Measurements from ENCODE around the gene METTL6. TPM values are rescaled to one million over a fixed set of nuclear protein-coding genes. Genes with fewer than 3 reads are reported as not detected.

Gene METTL6
- total and polyA plus RNA-seq, 7 experiments from 2014 or later = 7.9 to 23.0 (median 18.3) TPM

DNA sequence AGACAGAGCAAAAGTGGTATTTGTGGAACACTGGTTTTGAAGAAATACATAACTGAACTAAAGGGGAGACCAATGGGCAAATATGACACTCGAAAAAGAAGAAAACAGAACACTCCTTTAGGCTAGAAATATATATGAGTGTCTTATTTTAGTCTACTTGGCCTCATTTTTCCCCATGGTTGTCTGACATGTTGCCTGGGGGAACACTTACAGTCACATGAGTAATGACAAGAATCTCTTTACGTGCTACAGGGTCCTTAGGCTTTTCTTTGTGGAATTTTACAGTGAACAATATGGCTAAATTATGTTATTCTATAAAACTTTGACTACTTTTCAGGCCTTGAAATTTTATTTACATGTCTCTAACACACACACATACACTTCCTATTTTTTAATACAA is 17.6 kb downstream of the METTL6 start:
- Histone ChIP-seq H3K4me3 (ENCODE audit: low read length) (no peak overlapping the region), H3K4me1 (ENCODE audit: control insufficient read depth in 2 of 2, insufficient read depth in 2 of 2, low read length in 2 of 2) (no peaks in the 10 kb centered on the region), H3K9me3 (ENCODE audit: control insufficient read depth in 2 of 3, low read length in 3 of 3) (no peaks in the 10 kb centered on the region), H3K27ac (ENCODE audit: low read depth, low read length) (no peak overlapping the region), H3K27me3 (ENCODE audit: control insufficient read depth in 2 of 2, insufficient read depth in 2 of 2, low read length in 2 of 2) (no peaks in the 10 kb centered on the region), H3K36me3 (ENCODE audit: control insufficient read depth in 2 of 3, insufficient read depth in 3 of 3, low read length in 3 of 3) (peaks cover 3 to 36% (median 4%) of the 10 kb centered on the region in 3 experiments)
- H3K4me1 Mint-ChIP-seq = peaks cover 0 to 4% (median 0%) of the 10 kb centered on the region in 7 donors
- no peaks in the 10 kb centered on the region for H3K27me3 Mint-ChIP-seq
- H3K9me3 Mint-ChIP-seq = no peaks in the 10 kb centered on the region
- H3K27ac Mint-ChIP-seq = peak overlapping the region in 1 of 9 donors; percentile 29
- intact Hi-C loops (cut with micrococcal nuclease) = loop anchor here (5.0 kb wide), 2 partner anchors 148 to 302 kb away; no protein-coding TSS in a partner anchor
- no peak for DNase-seq
- ChIA-PET CTCF (no interaction called here), POLR2A (no interaction called here)
- ATAC-seq = no peak
- H3K4me3 Mint-ChIP-seq = no peak overlapping the region
- H3K36me3 Mint-ChIP-seq = peaks cover 0 to 32% (median 11%) of the 10 kb centered on the region in 5 donors

DNA sequence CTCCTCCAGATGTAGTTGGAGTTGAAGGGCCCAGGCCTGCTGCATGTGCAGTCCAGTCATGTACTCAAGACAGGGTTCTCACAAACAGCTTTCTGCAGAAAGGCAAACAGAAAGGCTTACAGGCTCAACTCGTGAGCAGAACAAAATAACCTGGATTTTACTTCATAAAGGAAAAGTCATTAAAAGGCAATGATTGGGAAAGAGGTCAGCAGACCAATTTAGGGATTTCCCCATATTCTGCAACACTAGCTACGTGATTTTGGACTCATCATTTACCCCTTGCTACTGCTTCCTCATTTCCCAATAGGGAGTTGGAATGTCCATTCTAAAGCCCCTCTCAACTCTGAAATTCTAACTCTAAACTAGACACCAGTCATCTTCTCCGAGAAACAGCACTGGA is 18.1 kb downstream of the METTL6 start:
- Mint-ChIP-seq H3K27me3 (no peaks in the 10 kb centered on the region), H3K27ac (no peak overlapping the region), H3K4me3 (no peak overlapping the region), H3K4me1 (peaks cover 0 to 4% (median 0%) of the 10 kb centered on the region in 7 donors), H3K36me3 (peaks cover 0 to 27% (median 10%) of the 10 kb centered on the region in 5 donors), H3K9me3 (no peaks in the 10 kb centered on the region)
- CTCF ChIA-PET = no interaction called here
- POLR2A ChIA-PET = no interaction called here
- H3K4me1 ChIP-seq (ENCODE audit: control insufficient read depth in 2 of 2, insufficient read depth in 2 of 2, low read length in 2 of 2) = no peaks in the 10 kb centered on the region
- no peak overlapping the region for H3K4me3 ChIP-seq (ENCODE audit: low read length)
- peak; percentile 66 for ATAC-seq
- no peak for DNase-seq
- no peak overlapping the region for H3K27ac ChIP-seq (ENCODE audit: low read depth, low read length)
- H3K9me3 ChIP-seq (ENCODE audit: control insufficient read depth in 2 of 3, low read length in 3 of 3) = no peaks in the 10 kb centered on the region
- no peaks in the 10 kb centered on the region for H3K27me3 ChIP-seq (ENCODE audit: control insufficient read depth in 2 of 2, insufficient read depth in 2 of 2, low read length in 2 of 2)
- intact Hi-C loops (cut with micrococcal nuclease) = loop anchor here (5.0 kb wide), 2 partner anchors 148 to 302 kb away; no protein-coding TSS in a partner anchor
- H3K36me3 ChIP-seq (ENCODE audit: control insufficient read depth in 2 of 3, insufficient read depth in 3 of 3, low read length in 3 of 3) = peaks cover 3 to 32% (median 3%) of the 10 kb centered on the region in 3 experiments

DNA sequence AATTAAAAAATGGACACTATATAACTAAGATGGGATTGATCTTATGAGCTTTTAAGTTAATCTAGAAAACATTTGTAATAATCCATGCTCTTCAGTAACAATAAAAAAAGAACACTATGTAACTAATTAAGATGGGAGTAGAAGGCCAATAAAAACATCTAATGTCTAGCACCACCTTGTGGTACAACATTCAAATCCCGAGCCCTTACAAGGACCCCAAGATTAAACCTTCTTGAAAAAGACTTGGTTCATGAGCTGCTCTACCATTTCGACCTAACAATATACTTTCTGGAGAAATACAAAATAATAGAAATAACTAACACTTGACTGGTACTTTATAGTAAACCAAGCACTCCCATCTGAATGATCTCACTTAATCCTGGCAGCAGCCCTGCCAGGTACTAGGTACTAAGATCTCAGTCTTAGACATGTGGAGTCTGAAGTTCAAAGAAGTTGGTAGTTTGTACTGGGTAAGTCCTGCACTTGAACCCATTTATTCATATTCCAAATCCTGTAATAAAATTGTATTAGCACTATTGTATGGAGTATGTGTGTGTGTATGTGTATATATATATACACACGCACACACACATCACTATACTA is 21.8 kb downstream of the METTL6 start:
- no peak overlapping the region for H3K4me3 Mint-ChIP-seq
- no peaks in the 10 kb centered on the region for H3K27me3 Mint-ChIP-seq
- no peak overlapping the region for H3K27ac Mint-ChIP-seq
- intact Hi-C loops (cut with micrococcal nuclease) = loop anchor here (1.0 to 5.0 kb wide), 11 partner anchors 27 to 480 kb away; partner anchors contain the start of gene CAPN7 (in 1 of the 2)
- Histone ChIP-seq H3K4me1 (ENCODE audit: control insufficient read depth in 2 of 2, insufficient read depth in 2 of 2, low read length in 2 of 2) (peaks cover 0 to under 1% of the 10 kb centered on the region in 2 donors), H3K36me3 (ENCODE audit: control insufficient read depth in 2 of 3, insufficient read depth in 3 of 3, low read length in 3 of 3) (peaks cover 0 to 4% (median 0%) of the 10 kb centered on the region in 3 experiments), H3K27ac (ENCODE audit: low read depth, low read length) (no peak overlapping the region), H3K4me3 (ENCODE audit: low read length) (no peak overlapping the region), H3K27me3 (ENCODE audit: control insufficient read depth in 2 of 2, insufficient read depth in 2 of 2, low read length in 2 of 2) (no peaks in the 10 kb centered on the region), H3K9me3 (ENCODE audit: control insufficient read depth in 2 of 3, low read length in 3 of 3) (no peaks in the 10 kb centered on the region)
- peaks cover 0 to 7% (median 1%) of the 10 kb centered on the region in 7 donors for H3K4me1 Mint-ChIP-seq
- no peaks in the 10 kb centered on the region for H3K9me3 Mint-ChIP-seq
- ATAC-seq = peak; percentile 75
- peak in 7 of 9 donors; percentile 28 to 63 (median 49) for DNase-seq
- ChIA-PET POLR2A (interaction anchor here (1.1 to 1.6 kb wide), 2 partner anchors 95 to 200 kb away, joined by 3 to 7 read pairs; partner anchors contain the start of gene CAPN7), CTCF (interaction anchor here (0.9 to 4.1 kb wide), 13 partner anchors 18 to 408 kb away, joined by 3 to 67 read pairs (median 5); partner anchors contain the start of gene CAPN7)
- peaks cover 0 to 5% (median 0%) of the 10 kb centered on the region in 5 donors for H3K36me3 Mint-ChIP-seq

DNA sequence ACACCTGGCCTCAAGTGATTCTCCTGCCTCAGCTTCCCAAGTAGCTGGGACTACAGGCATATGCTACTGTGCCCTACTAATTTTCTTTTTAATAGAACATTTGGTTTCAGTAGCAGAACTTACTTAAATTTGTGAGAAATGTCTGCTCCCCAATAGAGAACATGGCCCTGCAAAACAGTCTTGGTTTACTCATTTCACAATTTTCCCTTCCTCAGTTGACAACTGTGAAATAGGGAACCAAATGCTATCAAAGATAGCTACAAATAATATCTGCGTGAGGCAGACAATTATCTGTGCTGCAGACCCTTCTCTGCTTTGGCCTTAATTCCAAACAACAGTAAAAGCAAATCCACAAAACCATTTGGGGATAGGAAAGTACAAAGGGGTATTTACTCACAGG is 22.6 kb downstream of the METTL6 start:
- peaks cover 8 to 14% (median 9%) of the 10 kb centered on the region in 7 donors for H3K4me1 Mint-ChIP-seq
- POLR2A ChIA-PET = interaction anchor here (1.1 to 1.6 kb wide), 2 partner anchors 94 to 199 kb away, joined by 3 to 7 read pairs; partner anchors contain the start of gene CAPN7
- ATAC-seq = no peak

DNA sequence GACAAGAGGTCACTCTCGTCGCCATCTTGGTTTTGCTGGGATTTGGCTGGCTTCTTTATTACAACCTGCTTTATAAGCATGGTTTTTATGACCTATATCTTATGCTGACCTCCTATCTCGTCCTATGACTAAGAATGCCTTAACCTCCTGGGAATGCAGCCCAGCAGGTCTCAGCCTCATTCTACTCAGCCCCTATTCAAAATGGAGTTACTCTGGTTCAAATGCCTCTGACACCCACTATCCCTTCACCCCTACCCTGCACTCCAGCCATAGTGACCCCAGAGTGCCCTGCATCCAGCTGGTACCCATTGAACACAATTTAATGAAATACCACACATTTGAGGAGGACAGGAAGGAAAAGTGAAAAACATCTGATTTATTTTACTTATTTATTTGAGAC is 23.4 kb downstream of the METTL6 start:
- CTCF ChIA-PET = interaction anchor here (0.8 to 4.1 kb wide), 3 partner anchors 136 to 295 kb away, joined by 3 to 67 read pairs (median 10); partner anchors contain the start of gene CAPN7
- no peaks in the 10 kb centered on the region for H3K36me3 Mint-ChIP-seq
- no peaks in the 10 kb centered on the region for H3K9me3 ChIP-seq (ENCODE audit: control insufficient read depth in 2 of 3, low read length in 3 of 3)
- no peak overlapping the region for H3K4me3 Mint-ChIP-seq
- H3K27ac Mint-ChIP-seq = no peak overlapping the region
- no peaks in the 10 kb centered on the region for H3K9me3 Mint-ChIP-seq
- DNase-seq (no peak), ATAC-seq (no peak)
- H3K36me3 ChIP-seq (ENCODE audit: control insufficient read depth in 2 of 3, insufficient read depth in 3 of 3, low read length in 3 of 3) = no peaks in the 10 kb centered on the region
- no peaks in the 10 kb centered on the region for H3K27me3 ChIP-seq (ENCODE audit: control insufficient read depth in 2 of 2, insufficient read depth in 2 of 2, low read length in 2 of 2)
- no peaks in the 10 kb centered on the region for H3K27me3 Mint-ChIP-seq
- H3K4me1 ChIP-seq (ENCODE audit: control insufficient read depth in 2 of 2, insufficient read depth in 2 of 2, low read length in 2 of 2) = peaks cover 7 to 15% of the 10 kb centered on the region in 2 donors
- peaks cover 10 to 22% (median 14%) of the 10 kb centered on the region in 7 donors for H3K4me1 Mint-ChIP-seq
- no peak overlapping the region for H3K4me3 ChIP-seq (ENCODE audit: low read length)
- POLR2A ChIA-PET = interaction anchor here (0.6 kb wide), 1 partner anchor 147 kb away, joined by 3 read pairs; no protein-coding TSS in a partner anchor
- intact Hi-C loops (cut with micrococcal nuclease) = loop anchor here in 1 of 2 donors (2.0 kb wide), 1 partner anchor 25 kb away; no protein-coding TSS in a partner anchor
- H3K27ac ChIP-seq (ENCODE audit: low read depth, low read length) = no peak overlapping the region

More for the DNA sequence above, 22.6 kb downstream of the METTL6 start:
- H3K4me3 Mint-ChIP-seq = no peak overlapping the region
- Histone ChIP-seq H3K36me3 (ENCODE audit: control insufficient read depth in 2 of 3, insufficient read depth in 3 of 3, low read length in 3 of 3) (no peaks in the 10 kb centered on the region), H3K27me3 (ENCODE audit: control insufficient read depth in 2 of 2, insufficient read depth in 2 of 2, low read length in 2 of 2) (no peaks in the 10 kb centered on the region), H3K9me3 (ENCODE audit: control insufficient read depth in 2 of 3, low read length in 3 of 3) (no peaks in the 10 kb centered on the region), H3K27ac (ENCODE audit: low read depth, low read length) (no peak overlapping the region), H3K4me1 (ENCODE audit: control insufficient read depth in 2 of 2, insufficient read depth in 2 of 2, low read length in 2 of 2) (peaks cover 4 to 8% of the 10 kb centered on the region in 2 donors), H3K4me3 (ENCODE audit: low read length) (no peak overlapping the region)
- no peaks in the 10 kb centered on the region for H3K9me3 Mint-ChIP-seq
- no peaks in the 10 kb centered on the region for H3K27me3 Mint-ChIP-seq
- DNase-seq = no peak
- intact Hi-C loops (cut with micrococcal nuclease) = loop anchor here (1.0 to 5.0 kb wide), 11 partner anchors 26 to 479 kb away; partner anchors contain the start of gene CAPN7 (in 1 of the 2)
- H3K36me3 Mint-ChIP-seq = peaks cover 0 to 2% (median 0%) of the 10 kb centered on the region in 5 donors
- CTCF ChIA-PET = interaction anchor here (0.9 to 4.1 kb wide), 13 partner anchors 19 to 409 kb away, joined by 3 to 67 read pairs (median 5); partner anchors contain the start of gene CAPN7
- no peak overlapping the region for H3K27ac Mint-ChIP-seq

DNA sequence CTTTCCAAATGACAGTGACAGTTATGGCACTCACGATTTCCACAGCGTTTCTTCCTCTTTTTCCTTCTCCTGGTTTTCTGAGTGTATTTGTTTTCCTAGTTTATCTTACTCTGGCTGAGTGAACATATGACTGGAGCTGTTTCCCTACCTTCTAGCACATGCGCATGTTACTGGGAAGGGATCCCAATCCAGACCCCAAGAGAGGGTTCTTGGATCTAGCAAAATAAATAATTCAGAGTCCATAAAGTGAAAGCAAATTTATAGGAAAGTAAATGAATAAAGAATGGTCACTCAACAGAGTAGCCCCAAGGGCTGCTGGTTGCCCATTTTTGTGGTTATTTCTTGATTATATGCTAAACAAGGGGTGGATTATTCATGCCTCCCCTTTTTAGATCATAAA is 23.8 kb downstream of the METTL6 start:
- Histone ChIP-seq H3K4me1 (ENCODE audit: control insufficient read depth in 2 of 2, insufficient read depth in 2 of 2, low read length in 2 of 2) (peaks cover 10 to 15% of the 10 kb centered on the region in 2 donors), H3K9me3 (ENCODE audit: control insufficient read depth in 2 of 3, low read length in 3 of 3) (no peaks in the 10 kb centered on the region), H3K36me3 (ENCODE audit: control insufficient read depth in 2 of 3, insufficient read depth in 3 of 3, low read length in 3 of 3) (no peaks in the 10 kb centered on the region), H3K27ac (ENCODE audit: low read depth, low read length) (no peak overlapping the region), H3K4me3 (ENCODE audit: low read length) (no peak overlapping the region), H3K27me3 (ENCODE audit: control insufficient read depth in 2 of 2, insufficient read depth in 2 of 2, low read length in 2 of 2) (no peaks in the 10 kb centered on the region)
- DNase-seq (no peak), ATAC-seq (no peak)
- no peaks in the 10 kb centered on the region for H3K36me3 Mint-ChIP-seq
- peak overlapping the region in 1 of 9 donors; percentile 44 for H3K27ac Mint-ChIP-seq
- peaks cover 10 to 22% (median 14%) of the 10 kb centered on the region in 7 donors for H3K4me1 Mint-ChIP-seq
- intact Hi-C loops (cut with micrococcal nuclease) = no loop called here
- H3K9me3 Mint-ChIP-seq = no peaks in the 10 kb centered on the region
- no peak overlapping the region for H3K4me3 Mint-ChIP-seq
- ChIA-PET POLR2A (interaction anchor here (0.7 kb wide), 1 partner anchor 197 kb away, joined by 3 read pairs; no protein-coding TSS in a partner anchor), CTCF (interaction anchor here (0.8 to 4.1 kb wide), 2 partner anchors 136 to 201 kb away, joined by 3 to 67 read pairs; partner anchors contain the start of gene CAPN7)
- H3K27me3 Mint-ChIP-seq = no peaks in the 10 kb centered on the region

Measured in naive thymus-derived CD4-positive, alpha-beta T cell (primary cell).